Smooth muscle cell of the brain vasculature (primary cell): ENCODE results near the gene METTL26.
A peak's percentile ranks its signal among the peaks of the same experiment; 100 is the strongest.

ENCODE experiments used
- DNase-seq: peaks from one replicate; pipeline ENCODE4 v3.0.0-alpha.2; 2012; ENCODE audit warnings: low read depth, low spot score

The METTL26 gene

DNA sequence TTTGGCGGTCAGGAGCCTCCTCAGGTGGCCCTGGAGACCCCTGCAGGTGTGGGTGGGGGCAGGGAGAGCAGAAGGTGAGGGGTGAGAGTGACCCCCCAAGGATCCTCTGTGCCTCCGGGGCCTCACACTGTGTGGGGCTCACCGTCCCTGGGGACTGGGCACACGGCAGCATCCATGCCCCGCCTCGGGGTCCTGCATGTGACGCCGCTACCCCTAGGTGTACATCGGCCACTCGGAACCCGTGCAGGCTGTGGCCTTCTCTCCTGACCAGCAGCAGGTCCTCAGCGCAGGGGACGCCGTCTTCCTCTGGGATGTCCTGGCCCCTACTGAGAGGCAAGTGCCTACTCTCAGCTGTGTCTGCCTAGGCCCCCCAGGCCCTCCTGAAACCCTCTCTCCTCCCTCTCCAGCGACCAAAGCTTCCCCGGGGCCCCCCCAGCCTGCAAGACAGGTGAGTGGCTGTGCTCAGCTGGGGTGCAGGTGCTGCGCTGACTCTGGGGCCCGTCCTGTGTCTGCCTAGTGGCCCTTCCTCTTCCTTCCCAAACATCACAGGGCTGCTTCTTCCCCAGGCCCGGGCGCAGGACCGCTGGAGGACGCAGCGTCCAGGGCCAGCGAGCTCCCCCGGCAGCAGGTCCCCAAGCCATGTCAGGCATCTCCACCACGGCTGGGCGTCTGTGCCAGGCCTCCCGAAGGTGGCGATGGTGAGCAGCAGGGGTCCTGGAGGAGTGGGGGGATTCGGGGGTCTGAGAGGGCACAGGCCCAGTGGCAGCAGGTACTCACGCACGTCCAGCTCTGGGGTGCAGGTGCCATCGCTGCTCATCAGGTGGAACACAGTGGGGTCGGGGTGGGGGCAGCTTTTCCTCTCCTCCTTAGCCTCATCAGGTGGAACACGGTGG is 22.8 kb upstream of the METTL26 start:
- DNase-seq, result no peak

DNA sequence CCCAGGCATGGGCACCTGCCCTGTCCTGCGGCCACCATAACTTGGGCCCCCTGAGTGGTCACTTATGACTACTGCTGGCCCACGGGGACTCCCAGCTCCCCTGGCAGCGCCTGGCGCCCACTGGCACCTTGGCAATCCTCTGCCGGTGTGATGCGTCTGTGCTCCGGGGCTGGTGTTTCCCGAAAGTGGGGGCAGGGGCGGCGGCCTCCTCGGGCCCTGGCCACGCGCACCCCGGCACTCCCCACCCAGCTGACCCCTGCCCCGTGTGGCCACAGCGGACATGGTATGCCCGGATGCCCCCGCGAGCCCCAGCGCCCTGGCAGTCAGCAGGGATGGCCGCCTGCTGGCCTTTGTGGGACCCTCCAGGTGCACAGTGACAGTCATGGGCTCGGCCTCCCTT is 21.4 kb upstream of the METTL26 start:
- DNase-seq, result no peak

DNA sequence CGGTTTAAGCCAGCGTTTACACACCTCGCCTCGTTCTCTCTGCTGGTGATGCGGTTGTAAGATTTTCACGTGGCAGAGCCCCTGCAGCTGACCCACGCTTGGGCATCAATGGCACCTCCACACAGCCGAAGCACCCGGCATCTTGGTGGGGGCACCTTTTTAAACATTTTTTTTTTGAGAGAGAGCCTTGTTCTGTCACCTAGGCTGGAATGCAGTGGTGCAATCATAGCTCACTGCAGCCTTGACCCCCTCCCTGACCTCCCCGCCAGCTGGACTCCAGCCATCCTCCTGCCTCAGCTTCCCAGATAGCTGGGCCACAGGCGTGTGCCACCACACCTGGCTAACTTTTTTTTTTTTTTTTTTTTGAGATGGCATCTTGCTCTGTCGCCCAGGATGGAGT is 17.9 kb upstream of the METTL26 start:
- no peak for DNase-seq

DNA sequence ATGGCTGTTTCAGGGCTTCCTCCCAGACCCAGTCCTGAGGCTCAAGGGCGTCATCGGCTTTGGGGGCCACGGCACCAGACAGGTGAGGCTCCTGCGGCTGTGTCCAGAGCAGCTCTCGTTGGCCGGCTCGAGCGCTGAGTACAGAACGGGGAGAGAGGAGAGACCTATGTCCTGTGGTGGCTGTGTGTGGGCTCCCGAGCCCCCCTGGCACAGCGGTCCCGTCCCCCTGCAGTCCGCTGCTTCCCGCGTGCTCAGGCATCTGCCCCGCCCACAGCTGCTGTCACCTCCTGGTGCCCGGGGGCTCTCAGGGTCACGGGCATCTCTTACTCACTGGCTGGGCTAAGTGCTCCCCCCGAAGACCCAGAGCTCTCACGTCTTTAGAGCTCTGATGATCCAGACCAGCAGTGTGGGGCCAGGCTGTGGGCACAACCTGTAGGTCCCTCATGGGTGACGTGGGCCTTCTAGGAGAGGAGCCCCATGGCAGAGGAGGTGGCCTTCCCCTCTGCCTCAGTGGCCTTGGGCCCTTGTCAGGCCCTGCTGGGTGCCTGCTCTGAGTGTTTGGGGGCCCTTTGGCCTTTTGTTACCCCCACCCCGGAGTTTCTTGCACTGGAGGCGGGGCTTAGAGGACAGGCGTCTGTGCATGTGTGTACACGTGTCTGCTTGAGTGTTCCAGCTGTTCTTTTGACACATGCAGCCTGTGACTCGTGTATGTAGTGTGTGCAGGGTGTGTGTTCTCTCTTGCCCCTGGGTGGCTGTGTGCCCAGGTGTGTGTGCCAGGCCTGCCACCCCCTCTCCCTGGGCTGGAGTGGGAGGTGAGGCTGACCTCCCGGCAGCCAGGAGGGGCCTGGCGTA is 16.6 kb upstream of the METTL26 start:
- DNase-seq, result no peak

GRCh38 chr16:651844-652243 is 15.7 kb upstream of the METTL26 start:
- DNase-seq, result no peak

DNA sequence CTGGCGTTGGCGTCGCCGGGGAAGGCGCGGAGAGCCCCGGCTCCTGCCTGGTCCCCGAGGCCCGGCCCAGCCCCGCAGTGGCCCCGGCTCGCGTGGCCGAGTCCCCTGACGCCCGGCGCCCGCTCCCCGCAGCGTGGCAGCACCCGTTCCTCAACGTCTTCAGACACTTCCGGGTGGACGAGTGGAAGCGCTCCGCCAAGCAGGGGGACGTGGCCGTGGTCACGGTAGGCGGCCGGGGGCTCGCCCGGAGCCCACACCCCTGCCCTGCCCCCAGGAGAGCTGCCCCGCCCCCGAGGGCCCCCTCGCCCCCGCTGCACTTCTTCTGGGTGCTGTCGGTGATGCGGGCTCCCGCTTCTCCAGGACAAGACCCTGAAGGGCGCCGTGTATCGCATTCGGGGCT is 13.5 kb upstream of the METTL26 start:
- DNase-seq, result no peak

GRCh38 chr16:648781-649589 is 12.9 kb upstream of the METTL26 start, which contains the start of gene WDR90:
TSS of gene WDR90 (plus strand) at chr16:649365. CDS start at chr16:649417, 52 bp downstream.
- peak; percentile 50 for DNase-seq

DNA sequence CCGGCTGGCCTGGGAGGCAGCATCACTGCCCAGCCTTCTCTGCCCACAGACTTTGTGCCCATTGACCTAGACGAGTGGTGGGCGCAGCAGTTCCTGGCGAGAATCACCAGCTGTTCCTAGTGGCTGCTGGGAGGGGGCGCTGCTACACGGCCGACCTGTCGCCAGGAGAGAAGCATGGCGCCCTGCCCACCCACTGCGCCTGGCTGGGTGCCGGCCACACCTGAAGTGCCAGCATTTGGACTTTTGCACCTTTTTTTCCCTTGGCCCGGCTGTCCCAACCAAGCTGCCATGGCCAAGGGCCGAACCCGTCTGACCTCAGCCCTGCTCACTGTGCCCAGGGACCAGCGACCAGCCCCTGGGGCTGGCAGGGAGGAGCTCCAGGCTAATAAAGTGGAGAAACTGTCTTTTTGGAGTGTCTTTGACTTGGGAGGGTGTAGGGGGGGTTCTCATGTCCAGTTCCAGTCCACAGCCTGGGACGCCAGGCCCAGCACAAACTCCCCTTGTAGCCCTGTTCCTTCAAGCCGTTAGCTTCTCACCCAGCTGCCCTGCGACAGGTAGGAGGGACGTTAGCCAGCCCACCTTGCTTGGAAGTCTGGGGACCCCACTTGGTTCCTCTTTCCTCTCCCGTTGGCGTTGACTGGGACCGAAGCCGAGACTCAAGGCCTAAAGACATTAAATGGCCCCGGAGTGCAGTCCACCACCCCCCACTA is 12.1 kb upstream of the METTL26 start:
- no peak for DNase-seq

- DNase-seq, result no peak
Observed at GRCh38 chr16:647173-647902, 11.2 kb upstream of the METTL26 start.

DNA sequence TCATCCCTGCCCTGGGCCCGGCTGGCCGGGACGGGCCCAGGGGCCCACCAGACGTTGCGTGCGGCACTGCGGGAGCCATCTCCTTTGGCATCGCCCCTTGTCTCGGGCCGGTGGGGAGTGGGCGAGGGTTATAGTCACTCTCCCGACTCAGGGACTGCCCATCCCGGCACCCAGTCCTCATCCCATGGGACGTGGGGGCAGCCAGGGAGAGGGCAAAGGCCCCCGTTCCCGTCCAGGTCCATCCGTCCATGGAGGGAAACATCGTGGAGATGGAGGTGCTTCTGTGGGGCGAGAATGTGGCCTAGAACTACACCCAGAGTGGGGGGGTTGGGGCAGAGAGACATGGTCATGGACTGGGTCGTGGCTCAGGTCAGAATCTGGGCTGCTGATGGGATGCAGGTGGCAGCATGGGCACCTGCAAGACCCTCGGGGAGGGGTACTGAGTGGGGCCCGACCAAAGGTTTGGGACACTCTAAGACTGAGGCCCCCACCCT is 10.6 kb upstream of the METTL26 start:
- DNase-seq, result no peak

- no peak for DNase-seq
Observed at GRCh38 chr16:645852-646678, 10.0 kb upstream of the METTL26 start.

DNA sequence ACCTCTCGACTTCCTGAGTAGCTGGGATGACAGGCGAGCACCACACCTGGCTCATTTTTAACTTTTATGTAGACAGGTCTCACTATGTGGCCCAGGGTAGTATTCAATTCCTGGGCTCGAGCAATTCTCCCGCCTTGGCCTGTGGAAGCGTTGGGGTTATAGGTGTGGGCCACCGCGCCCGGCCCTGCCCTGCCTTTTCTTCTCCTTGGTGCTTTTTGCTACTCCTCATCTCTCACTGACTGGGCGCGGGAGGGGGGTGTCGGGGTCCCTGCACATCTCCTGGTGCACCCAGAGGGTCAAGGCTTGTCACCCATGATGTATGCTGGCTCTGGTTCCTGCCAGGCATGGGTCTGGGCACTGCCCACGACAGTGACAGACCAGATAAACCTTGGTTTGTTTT is 8.5 kb upstream of the METTL26 start:
- no peak for DNase-seq

DNA sequence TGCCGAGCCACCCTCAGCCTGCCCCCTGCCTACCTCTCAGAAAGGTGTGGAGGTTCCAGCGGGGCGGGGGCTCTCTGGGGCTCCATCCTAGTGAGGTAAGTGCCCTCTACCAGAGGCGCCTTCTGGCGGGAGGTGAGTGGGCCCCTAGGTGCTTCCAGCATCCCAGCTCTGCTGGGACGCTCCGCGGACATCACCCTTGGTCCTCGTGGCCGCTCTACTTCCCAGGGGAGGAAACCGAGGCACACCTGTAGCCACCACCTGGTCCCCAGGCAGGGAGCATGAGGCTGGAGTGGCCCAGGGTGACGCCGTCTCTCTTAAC is 6.9 kb upstream of the METTL26 start:
- no peak for DNase-seq

GRCh38 chr16:642189-643049 is 6.3 kb upstream of the METTL26 start:
- no peak for DNase-seq

- DNase-seq, result no peak
Observed at GRCh38 chr16:641326-642188, 5.5 kb upstream of the METTL26 start, which contains the start of gene MCRIP2. TSS of gene MCRIP2 (plus strand) at chr16:641828. CDS start at chr16:641992, 164 bp downstream.

GRCh38 chr16:640614-641013 is 4.5 kb upstream of the METTL26 start:
- no peak for DNase-seq

- no peak for DNase-seq
Observed at GRCh38 chr16:638836-639235, 2.7 kb upstream of the METTL26 start.
